Panc1 (cell line): Measurements from ENCODE around the gene FTO. TPM values are rescaled to one million over a fixed set of nuclear protein-coding genes. Genes with fewer than 3 reads are reported as not detected.
"Not testable (repeated sequence)": the region's sequence is repeated elsewhere in the genome, so short reads cannot be mapped to it uniquely, and the experiment has no call there.

ENCODE experiments used
- ATAC-seq: fragments of 200-7000 bp; cut with Tn5 transposase; 2 replicates; pipeline ENCODE4 v1.9.1; 2020; ENCODE audit warnings: mild to moderate bottlenecking, moderate library complexity
- BruUV-seq: library from RNA; stranded (reverse); fragments of 400-500 nt; replicated peaks from 2 replicates; lab custom pipeline; 2021; lab: Mats Ljungman, UMichigan
- CTCF ChIA-PET: fragments of 300-600 bp; sonication (Branson Sonifier 250); formaldehyde crosslinking; loops from one replicate; lab custom pipeline; 2022; ENCODE audit warnings: antibody characterized with exemption; lab: Charles Lee
- POLR2A ChIA-PET: fragments of 300-600 bp; sonication (Branson Sonifier 250); formaldehyde crosslinking; loops from one replicate; lab custom pipeline; 2022; ENCODE audit warnings: antibody characterized with exemption; lab: Charles Lee
- DNase-seq: peaks from one replicate; pipeline ENCODE4 v3.0.0-alpha.2; 2010; ENCODE audit warnings: low read depth, low spot score
- H3K27ac ChIP-seq: 2 replicates; pipeline ENCODE4 v1.5.1; 2011; ENCODE audit warnings: mild to moderate bottlenecking, low read length, inconsistent platforms
- H3K27me3 ChIP-seq: fragments of 200-500 bp; sonication (Bioruptor generic); 2 replicates; pipeline ENCODE4 v1.6.0; 2014; ENCODE audit warnings: low read length, inconsistent platforms; ENCODE audit not compliant: control insufficient read depth, insufficient read depth
- H3K36me3 ChIP-seq: fragments of 200-500 bp; sonication (Bioruptor generic); 2 replicates; pipeline ENCODE4 v1.5.1; 2014; ENCODE audit warnings: inconsistent platforms, mild to moderate bottlenecking, low read length, moderate library complexity; ENCODE audit not compliant: control insufficient read depth, insufficient read depth
- H3K4me1 ChIP-seq: 2 replicates; pipeline ENCODE4 v1.5.1; 2011; ENCODE audit warnings: inconsistent platforms, mild to moderate bottlenecking, low read length, moderate library complexity; ENCODE audit not compliant: control insufficient read depth, insufficient read depth
- H3K4me3 ChIP-seq, 2 experiments: 2 replicates each; pipeline ENCODE4 v1.5.1; 2011 to 2012; ENCODE audit warnings: low read depth in 2 of 2, low read length in 2 of 2, mild to moderate bottlenecking in 2 of 2, inconsistent platforms in 1 of 2, moderate library complexity in 1 of 2
- H3K9me3 ChIP-seq: fragments of 200-500 bp; sonication (Bioruptor generic); 2 replicates; pipeline ENCODE4 v1.5.1; 2014; ENCODE audit warnings: low read depth, mild to moderate bottlenecking, inconsistent platforms, low read length, moderate library complexity; ENCODE audit not compliant: control insufficient read depth, insufficient read depth
- CTCF ChIP-seq: fragments of 450-650 bp; IDR thresholded peaks from 2 replicates; pipeline ENCODE4 v1.5.1; 2017; ENCODE audit warnings: mild to moderate bottlenecking
- POLR2AphosphoS5 ChIP-seq: IDR thresholded peaks from 2 replicates; pipeline ENCODE4 v1.6.1; 2012; ENCODE audit warnings: mild to moderate bottlenecking, low read depth, low read length, moderate library complexity
- REST ChIP-seq, 2 experiments: IDR thresholded peaks; 2 replicates each; pipeline ENCODE4 v1.6.1; 2011 to 2012; ENCODE audit warnings: low read depth in 2 of 2, control low read depth in 1 of 2, low read length in 1 of 2, mild to moderate bottlenecking in 1 of 2, moderate library complexity in 1 of 2; ENCODE audit not compliant: insufficient read depth in 1 of 2
- SIN3A ChIP-seq: IDR thresholded peaks from 2 replicates; pipeline ENCODE4 v1.6.1; 2012; ENCODE audit warnings: low read depth, mild to moderate bottlenecking, low read length, moderate library complexity, borderline replicate concordance; ENCODE audit not compliant: insufficient read depth
- TCF7L2 ChIP-seq: IDR thresholded peaks from 2 replicates; pipeline ENCODE4 v1.6.1; 2011; ENCODE audit warnings: mild to moderate bottlenecking, low read depth, low read length, inconsistent platforms
- in situ Hi-C: cut with HindIII; loops from 2 replicates; pipeline ENCODE4 v1.10.0; 2016; ENCODE audit warnings: low sequenced_read_pairs, low pct_unique_long_range_greater_than_20kb
- intact Hi-C: fragments of 100-400 bp; cut with micrococcal nuclease; formaldehyde crosslinking; loops from one replicate; pipeline ENCODE4 v1.10.0; 2022; ENCODE audit not compliant: unreplicated experiment
- total RNA-seq: library from RNA; stranded (reverse); gene quantifications from one replicate; pipeline ENCODE4 v1.2.1, GENCODE V29; 2021; ENCODE audit not compliant: unreplicated experiment

The FTO gene
- total RNA-seq, 1 experiment from 2014 or later, result 38.2 TPM

GRCh38 chr16:53886482-53887378 lies 182.8 kb downstream of the FTO start:
- BruUV-seq, result no TSS peak
- H3K27ac ChIP-seq, result no peak overlapping the region
- no peak overlapping the region for H3K4me3 ChIP-seq
- no peak for ATAC-seq
- intact Hi-C loops, result loop anchor here (5.0 kb wide), 1 partner anchor 114 kb away; no protein-coding TSS in a partner anchor
- ChIA-PET CTCF (no interaction called here), POLR2A (no interaction called here)
- peaks cover under 1% of the 10 kb centered on the region; the same call in 1 of the 2 replicates for H3K4me1 ChIP-seq
- in situ Hi-C loops, result no loop called here
- no peak for DNase-seq
- no peaks in the 10 kb centered on the region for H3K27me3 ChIP-seq
- no peaks in the 10 kb centered on the region; the same call in 1 of the 2 replicates for H3K36me3 ChIP-seq
- no peak for TF ChIP-seq SIN3A
- no peak for TF ChIP-seq REST (IDR thresholded peaks at IDR 0.05; ENCODE audit: insufficient read depth in 1 of 2, low read depth in 2 of 2, low read length in 1 of 2)
- no peak for TF ChIP-seq CTCF
- TF ChIP-seq TCF7L2, result no peak
- no peak for TF ChIP-seq POLR2AphosphoS5
- no peaks in the 10 kb centered on the region for H3K9me3 ChIP-seq

DNA sequence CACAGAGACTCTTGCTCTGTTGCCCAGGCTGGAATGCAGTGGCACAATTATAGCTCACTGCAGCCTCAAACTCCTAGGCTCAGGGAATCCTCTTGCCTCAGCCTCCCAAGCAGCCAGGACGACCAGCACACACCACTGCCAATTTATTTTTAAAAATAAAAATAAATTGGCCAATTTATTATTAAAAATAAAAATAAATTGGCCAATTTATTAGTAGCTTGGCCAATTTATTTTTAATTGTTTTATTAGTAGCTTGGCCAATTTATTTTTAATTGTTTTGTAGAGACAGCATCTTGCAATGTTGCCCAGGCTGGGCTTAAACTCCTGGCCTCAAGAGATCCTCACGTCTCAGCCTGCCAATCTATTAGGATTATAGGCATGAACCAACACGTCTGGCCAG lies 184.3 kb downstream of the FTO start:
- no peak overlapping the region for H3K27ac ChIP-seq
- ATAC-seq (no peak), DNase-seq (no peak)
- BruUV-seq, result no TSS peak
- TF ChIP-seq TCF7L2, result no peak
- no peak for TF ChIP-seq REST (IDR thresholded peaks at IDR 0.05; ENCODE audit: insufficient read depth in 1 of 2, low read depth in 2 of 2, low read length in 1 of 2)
- no peak for TF ChIP-seq POLR2AphosphoS5
- TF ChIP-seq SIN3A, result no peak
- no peak for TF ChIP-seq CTCF
- no peaks in the 10 kb centered on the region; the same call in 1 of the 2 replicates for H3K36me3 ChIP-seq
- H3K4me1 ChIP-seq, result peaks cover 2% of the 10 kb centered on the region; the same call in 1 of the 2 replicates
- ChIA-PET POLR2A (no interaction called here), CTCF (no interaction called here)
- in situ Hi-C loops (no loop called here), intact Hi-C loops (loop anchor here (5.0 kb wide), 1 partner anchor 116 kb away; no protein-coding TSS in a partner anchor)
- no peaks in the 10 kb centered on the region for H3K9me3 ChIP-seq
- H3K4me3 ChIP-seq, result no peak overlapping the region
- H3K27me3 ChIP-seq, result no peaks in the 10 kb centered on the region

DNA sequence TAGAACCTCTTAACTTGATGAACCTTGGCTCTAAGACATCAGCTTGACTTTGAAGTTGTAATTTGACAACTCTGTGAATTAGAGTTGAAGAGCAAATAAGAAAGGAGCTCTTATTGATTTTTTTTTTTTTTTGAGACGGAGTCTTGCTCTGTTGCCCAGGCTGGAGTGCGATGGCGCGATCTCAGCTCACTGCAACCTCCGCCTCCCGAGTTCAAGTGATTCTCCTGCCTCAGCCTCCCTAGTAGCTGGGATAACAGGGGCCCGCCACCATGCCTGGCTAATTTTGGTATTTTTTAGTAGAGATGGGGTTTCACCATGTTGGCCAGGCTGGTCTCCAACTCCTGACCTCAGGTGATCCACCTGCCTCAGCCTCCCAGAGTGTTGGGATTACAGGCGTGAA lies 186.9 kb downstream of the FTO start:
- BruUV-seq, H3K4me1 ChIP-seq, H3K9me3 ChIP-seq, H3K4me3 ChIP-seq, in situ Hi-C loops, H3K27me3 ChIP-seq, DNase-seq, H3K36me3 ChIP-seq, intact Hi-C loops, ATAC-seq, POLR2A ChIA-PET, H3K27ac ChIP-seq: not testable (repeated sequence)
- CTCF ChIA-PET, result interaction anchor here (0.7 kb wide), 2 partner anchors 261 to 1312 kb away, joined by 3 to 4 read pairs; no protein-coding TSS in a partner anchor
